Islet precursor cell (in vitro differentiated cells): ENCODE results near the gene SURF1.
"Not testable (repeated sequence)": the region's sequence is repeated elsewhere in the genome, so short reads cannot be mapped to it uniquely, and the experiment has no call there.

Experiments used
- DNase-seq: peaks from one replicate; pipeline ENCODE4 v3.0.0-alpha.2; 2018

SURF1 gene

DNA sequence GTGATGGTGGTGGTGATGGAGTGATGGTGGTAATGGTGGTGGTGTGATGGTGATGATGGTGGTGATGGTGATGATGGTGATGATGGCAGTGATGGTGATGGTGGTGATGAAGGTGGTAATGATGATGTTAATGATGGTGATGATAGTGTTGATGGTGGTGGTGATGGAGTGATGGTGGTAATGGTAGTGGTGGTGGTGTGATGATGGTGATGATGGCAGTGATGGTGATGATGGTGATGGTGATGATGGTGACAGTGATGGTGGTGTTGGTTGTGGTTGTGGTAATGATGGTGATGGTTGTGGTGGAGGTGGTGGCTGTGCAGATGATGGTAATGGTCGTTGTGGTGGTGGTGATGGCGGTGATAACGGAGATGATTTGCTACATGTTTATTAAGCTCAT, 27.2 kb upstream of the SURF1 start:
- DNase-seq = no peak

DNA sequence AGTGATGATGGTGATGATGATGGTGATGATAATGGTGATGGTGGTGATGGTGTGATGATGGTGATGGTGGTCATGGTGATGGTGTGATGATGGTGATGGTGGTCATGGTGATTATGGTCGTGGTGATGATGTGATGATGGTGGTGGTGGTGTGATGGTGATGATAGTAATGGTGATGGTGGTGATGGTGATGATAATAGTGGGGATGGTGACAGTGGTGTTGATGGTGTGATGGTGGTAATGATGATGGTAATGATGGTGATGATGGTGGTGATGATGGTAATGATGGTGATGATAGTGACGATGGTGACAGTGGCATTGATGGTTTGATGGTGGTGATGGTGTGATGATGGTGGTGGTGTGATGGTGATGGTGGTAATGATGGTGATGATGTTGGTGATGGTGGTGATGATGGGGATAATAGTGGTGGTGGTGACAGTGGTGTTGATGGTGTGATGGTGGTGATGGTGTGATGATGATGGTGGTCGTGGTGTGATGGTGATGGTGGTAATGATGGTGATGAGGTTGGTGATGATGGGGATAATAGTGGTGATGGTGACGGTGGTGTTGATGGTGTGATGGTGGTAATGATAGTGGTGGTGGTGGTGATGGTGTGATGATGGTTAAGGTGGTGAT, 26.3 kb upstream of the SURF1 start:
- no peak for DNase-seq

DNA sequence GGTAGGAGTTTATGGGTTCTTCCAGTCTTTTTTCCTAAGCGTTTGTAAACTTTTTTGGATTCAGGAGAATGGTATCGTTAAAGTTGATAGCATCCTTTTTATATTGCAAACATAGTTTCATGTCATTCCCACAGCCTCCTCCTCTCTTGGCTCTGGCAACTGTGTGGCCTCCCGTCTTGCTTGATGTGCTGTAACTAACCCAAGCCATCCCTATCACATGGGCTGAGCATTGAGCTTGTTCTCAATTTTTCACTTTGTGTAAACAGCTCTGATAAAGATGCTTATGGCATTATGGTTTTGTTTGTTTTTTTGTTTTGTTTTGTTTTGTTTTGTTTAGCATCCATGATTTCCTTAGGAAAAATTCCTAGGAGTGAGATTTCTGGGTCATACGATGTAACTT, 24.4 kb upstream of the SURF1 start:
- DNase-seq = no peak

GRCh38 chr9:133379153-133380086, 23.1 kb upstream of the SURF1 start:
- no peak for DNase-seq

DNA sequence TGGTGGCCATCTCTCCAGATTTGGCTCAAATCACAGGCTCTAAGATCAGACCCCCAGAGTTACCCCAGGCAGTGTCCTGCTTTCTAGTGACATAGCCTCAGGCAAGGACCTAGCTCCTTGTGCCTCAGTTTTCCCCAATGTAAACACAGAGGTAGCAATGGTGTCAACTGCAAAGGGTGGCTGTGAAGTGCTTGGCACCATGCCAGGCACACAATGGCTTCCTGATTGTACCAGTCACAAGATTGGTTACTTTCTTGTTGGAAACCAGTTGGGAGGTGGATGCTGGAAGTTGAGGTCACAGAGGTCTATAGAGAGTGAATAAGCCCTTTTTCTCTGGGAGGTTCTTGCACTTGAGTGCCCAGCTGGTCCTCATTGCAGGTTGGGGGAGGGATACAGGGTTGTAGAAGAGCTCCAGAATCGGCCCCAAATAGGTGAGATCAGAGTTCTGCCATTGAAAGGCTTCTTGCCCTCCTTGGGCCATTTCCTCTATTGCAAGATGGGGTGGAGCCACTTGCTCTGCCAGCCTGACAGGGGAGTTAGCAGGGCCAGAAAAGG, 22.2 kb upstream of the SURF1 start:
- no peak for DNase-seq

GRCh38 chr9:133377721-133378216, 21.5 kb upstream of the SURF1 start:
- DNase-seq = no peak

- DNase-seq = not testable (repeated sequence)
These were observed 21.0 kb upstream of the SURF1 start for GRCh38 chr9:133377280-133377679.

GRCh38 chr9:133375724-133376654, 19.7 kb upstream of the SURF1 start, which contains the start of the genes STKLD1 and SURF4:
Gene STKLD1 (plus strand): TSS chr9:133376366. CDS start chr9:133376474, 108 bp downstream.
Gene SURF4 (minus strand): TSS chr9:133376060. CDS start chr9:133375969, 91 bp downstream.
- DNase-seq = peak; percentile 97

- no peak for DNase-seq
These were observed 18.9 kb upstream of the SURF1 start for GRCh38 chr9:133375116-133375723.

GRCh38 chr9:133374612-133375115, 18.4 kb upstream of the SURF1 start:
- DNase-seq = no peak

GRCh38 chr9:133372144-133372543, 15.9 kb upstream of the SURF1 start:
- DNase-seq = no peak

DNA sequence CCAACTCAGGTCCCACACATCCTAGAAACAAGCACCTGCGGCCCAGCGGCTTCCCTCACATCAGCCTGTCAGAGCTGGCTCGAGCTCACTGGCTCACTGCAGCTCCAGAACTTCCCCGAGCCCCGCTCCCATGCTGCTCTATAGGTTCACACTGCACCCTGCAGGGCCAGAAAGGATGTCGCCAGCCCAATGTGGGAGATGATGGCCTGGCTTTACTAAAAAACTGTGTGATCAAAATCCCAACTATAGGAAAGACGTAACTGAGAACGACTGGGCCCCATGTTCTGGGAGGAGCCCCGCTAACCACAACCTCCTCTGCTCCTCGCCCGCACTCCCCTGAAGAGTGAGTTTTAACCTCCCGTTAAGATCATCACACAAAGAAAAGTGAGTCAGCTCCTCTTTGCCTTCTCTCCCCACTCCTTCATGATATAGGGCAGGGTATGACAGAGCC, 15.0 kb upstream of the SURF1 start:
- DNase-seq = no peak

- DNase-seq = no peak
These were observed 14.4 kb upstream of the SURF1 start for GRCh38 chr9:133370685-133371084.

DNA sequence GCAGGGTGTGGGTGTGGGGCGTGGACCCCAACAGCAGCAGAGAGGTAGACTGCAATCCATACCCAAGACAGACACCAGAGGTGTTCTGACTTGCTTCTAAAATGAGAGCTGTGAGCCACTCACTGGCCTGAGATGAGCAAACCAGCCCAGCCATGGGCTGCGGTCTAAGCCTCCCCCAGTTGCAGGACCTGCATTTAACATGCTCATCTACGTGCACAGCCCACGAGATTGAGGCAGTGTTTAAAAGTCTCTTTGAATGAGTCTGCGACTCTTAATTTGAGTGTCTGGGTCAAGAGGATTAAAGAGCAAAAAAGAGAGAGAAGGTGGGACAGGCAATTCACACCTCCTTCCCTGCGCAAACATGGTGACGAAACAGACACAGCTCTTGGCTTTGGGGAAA, 13.6 kb upstream of the SURF1 start:
- no peak for DNase-seq

DNA sequence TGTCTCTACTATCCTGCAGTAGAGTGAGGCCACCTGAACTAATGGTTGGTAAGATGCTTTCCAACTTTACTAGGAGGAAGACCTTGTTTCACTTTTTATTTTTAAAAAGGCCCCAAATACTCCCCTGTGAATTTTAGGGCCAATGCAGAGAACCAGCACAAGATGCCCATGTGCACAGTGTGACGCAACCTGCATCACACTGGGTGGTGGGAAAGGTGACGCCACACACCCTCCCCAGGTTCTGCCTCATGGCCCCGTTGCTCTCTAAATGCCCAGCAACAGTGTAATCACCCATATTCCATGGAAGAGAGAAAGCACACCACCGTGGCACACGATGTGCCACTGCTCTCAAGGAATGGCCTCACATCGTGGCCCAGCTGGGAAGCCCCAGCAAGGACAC, 13.1 kb upstream of the SURF1 start:
- no peak for DNase-seq

DNA sequence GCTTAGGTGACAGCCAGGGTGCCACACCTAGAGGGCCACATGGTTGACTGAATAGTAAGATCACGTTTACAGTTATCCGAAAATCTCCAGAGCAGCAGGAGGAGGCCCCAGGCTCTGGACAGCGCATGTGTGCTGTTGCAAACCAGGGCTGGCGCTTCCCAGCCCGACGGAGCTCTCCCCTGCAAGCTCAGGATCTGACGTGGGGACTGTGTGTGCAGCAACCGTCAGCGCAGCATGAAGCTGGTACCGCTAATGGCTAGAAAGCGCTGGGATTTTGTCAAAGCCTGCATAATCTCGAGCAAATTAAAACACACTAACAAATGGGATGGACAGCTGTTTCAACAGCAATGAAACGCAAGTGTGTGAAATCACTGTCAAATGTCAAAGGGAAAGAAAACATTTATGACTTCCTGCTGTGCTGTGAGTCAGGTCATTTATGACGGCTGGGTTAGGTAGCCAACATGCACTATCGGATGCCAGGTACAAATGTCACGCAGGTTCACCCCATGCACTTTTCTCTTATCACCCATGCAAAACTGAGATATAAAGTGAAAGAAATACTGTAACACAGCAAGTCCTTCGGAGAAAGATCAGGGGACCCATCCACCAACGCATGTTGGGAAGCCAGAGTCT, 12.1 kb upstream of the SURF1 start:
- DNase-seq = no peak

GRCh38 chr9:133367778-133368177, 11.5 kb upstream of the SURF1 start:
- DNase-seq = no peak

DNA sequence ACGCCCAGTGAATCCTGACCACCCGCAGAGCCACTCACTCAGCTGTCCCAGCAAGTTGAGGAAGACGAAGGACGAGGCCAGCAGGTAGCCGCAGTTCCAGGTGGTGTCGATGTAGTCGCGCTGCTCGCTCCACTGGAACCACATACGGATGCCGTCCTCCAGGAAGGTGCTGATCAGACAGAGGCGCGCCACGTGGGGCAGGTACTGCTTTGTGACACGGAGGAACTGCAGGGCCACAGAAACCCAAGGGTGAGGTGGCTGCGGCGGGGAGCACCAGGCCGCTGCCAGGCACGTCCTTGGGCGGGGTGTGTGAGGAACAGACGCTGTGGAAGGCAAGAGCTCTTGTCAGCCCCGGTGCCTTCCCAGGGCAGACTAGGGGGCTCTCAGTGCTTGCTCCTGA, 10.9 kb upstream of the SURF1 start:
- DNase-seq = no peak

DNA sequence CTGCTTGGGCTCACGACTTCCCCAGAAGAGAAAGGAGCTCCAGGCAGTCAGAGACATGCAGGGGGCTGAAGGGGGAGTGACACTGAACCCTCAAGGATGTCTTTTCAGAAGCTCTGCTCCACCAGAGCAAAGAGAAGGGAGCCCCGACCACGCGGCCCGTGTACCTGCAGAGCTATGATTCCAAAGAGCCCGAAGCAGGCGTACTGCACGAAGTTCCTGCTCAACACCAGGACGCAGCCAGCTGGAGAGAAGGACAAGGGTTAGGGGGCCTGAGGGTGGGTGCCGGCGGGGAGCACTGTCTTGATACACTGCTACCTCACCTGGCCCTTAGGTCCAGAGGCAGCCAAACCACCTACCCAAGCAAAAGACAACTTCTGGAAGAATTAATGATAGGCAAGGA, 10.1 kb upstream of the SURF1 start:
- DNase-seq = no peak

DNA sequence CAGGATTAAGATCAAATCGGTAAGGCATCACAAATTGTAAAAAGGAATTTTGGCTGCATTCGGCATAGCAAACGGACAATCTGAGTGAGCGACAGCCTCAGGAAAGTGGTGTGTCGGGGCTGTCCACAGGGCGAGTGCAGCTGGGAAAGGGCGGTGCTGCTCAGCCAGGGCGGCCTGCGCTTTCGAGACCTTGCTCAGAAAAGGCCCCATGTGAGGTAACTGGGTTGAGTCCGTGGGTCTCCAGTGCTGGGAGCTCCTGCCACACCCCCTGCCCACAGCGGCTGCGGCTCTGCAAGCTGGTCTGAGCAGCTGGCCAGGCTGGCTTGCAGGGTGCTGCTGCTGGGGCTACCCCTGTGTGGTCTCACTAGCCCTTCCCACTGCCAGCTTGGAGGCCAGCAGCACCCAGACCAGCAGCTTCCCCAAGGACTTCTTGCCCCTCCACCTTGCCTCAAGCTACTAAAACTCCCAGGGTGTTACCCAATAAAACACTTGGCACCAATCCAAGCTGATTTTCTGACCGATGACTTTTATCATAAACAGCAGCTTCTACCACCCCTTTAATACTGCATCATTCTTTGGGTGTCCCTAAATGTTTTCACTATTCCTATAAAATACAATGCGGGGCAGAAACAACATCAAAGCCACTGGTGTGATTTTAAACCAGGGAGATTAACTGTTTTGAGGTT, 6.2 kb upstream of the SURF1 start:
- no peak for DNase-seq
